Upper lobe of left lung (tissue), 6 donors: ENCODE results near the gene ZNF512B. TPM values are rescaled to one million over a fixed set of nuclear protein-coding genes. Genes with fewer than 3 reads are reported as not detected.

ENCODE experiments used
- ATAC-seq, 2 donors: fragments of 200-7000 bp; cut with Tn5 transposase; one replicate each; pipeline ENCODE4 v1.9.1; 2022; ENCODE audit warnings: mild to moderate bottlenecking in 2 of 2, moderate library complexity in 2 of 2; ENCODE audit not compliant: low FRiP score in 2 of 2
- DNase-seq, 2 donors: peaks; one replicate each; pipeline ENCODE4 v3.0.0-alpha.2; 2019 to 2020
- H3K27ac ChIP-seq, 4 donors: fragments of 200-600 bp; sonication (generic); one replicate each; pipeline ENCODE4 v1.5.1; 2016 to 2019
- H3K27me3 ChIP-seq, 4 donors: fragments of 200-600 bp; sonication (generic); one replicate each; pipeline ENCODE4 v1.5.1; 2017 to 2019
- H3K36me3 ChIP-seq, 4 donors: fragments of 200-600 bp; sonication (generic); one replicate each; pipeline ENCODE4 v1.5.1; 2016 to 2019
- H3K4me1 ChIP-seq, 4 donors: fragments of 200-600 bp; sonication (generic); one replicate each; pipeline ENCODE4 v1.5.1; 2018 to 2019
- H3K4me3 ChIP-seq, 4 donors: fragments of 200-600 bp; sonication (generic); one replicate each; pipeline ENCODE4 v1.5.1; 2017 to 2019; ENCODE audit warnings: mild to moderate bottlenecking in 2 of 4, moderate library complexity in 1 of 4
- H3K9me3 ChIP-seq, 4 donors: fragments of 200-600 bp; sonication (generic); one replicate each; pipeline ENCODE4 v1.5.1; 2018 to 2019
- CTCF ChIP-seq, 6 experiments: fragments of 450-650 bp in 4 of 6; fragments of 200-600 bp in 2 of 6; sonication (generic) in 2 of 6; IDR thresholded peaks; one replicate each; pipeline ENCODE4 v1.5.1; 2016 to 2019; ENCODE audit warnings: antibody characterized with exemption in 6 of 6
- EP300 ChIP-seq, 4 donors: sonication (generic); formaldehyde crosslinking; IDR thresholded peaks; one replicate each; pipeline ENCODE4 v1.5.1; 2017; ENCODE audit warnings: antibody characterized with exemption in 4 of 4, control low read depth in 2 of 4
- POLR2A ChIP-seq, 4 donors: fragments of 450-650 bp; IDR thresholded peaks; one replicate each; pipeline ENCODE4 v1.5.1; 2016 to 2017; ENCODE audit warnings: antibody characterized with exemption in 4 of 4, mild to moderate bottlenecking in 2 of 4
- POLR2AphosphoS5 ChIP-seq, 2 donors: sonication (generic); formaldehyde crosslinking; IDR thresholded peaks; one replicate each; pipeline ENCODE4 v1.5.1; 2017; ENCODE audit warnings: antibody characterized with exemption in 2 of 2
- WGBS, 2 donors: methylation state at CpG; one replicate each; pipeline ENCODE4 v1.1.5; 2017 to 2018; 5-methylcytosine and 5-hydroxymethylcytosine counted together
- total RNA-seq, 6 donors: library from RNA; depleted of rRNA in 4 of 6; stranded (reverse); fragments of >200 nt in 4 of 6; gene quantifications; one replicate each; pipeline versions ENCODE4 v1.1.0 to v1.2.1, GENCODE V29; 2016 to 2021
- donor health status: DM: no; HTN: no; CAD: no; lungs with moderate emphysema.
- donor health status: DM: no; HTN: yes; CAD: no; lungs with severe emphysema.

Gene ZNF512B
- total RNA-seq, 6 donors from 2014 or later = 10.8 to 22.0 (median 16.3) TPM

GRCh38 chr20:63953764-63954429, 15.8 kb downstream of the ZNF512B start:
- H3K27me3 ChIP-seq = no peaks in the 10 kb centered on the region
- ATAC-seq (no peak), DNase-seq (peak in 1 of 2 donors; percentile 56)
- peaks cover 68 to 84% (median 74%) of the 10 kb centered on the region in 4 donors for H3K4me1 ChIP-seq
- H3K36me3 ChIP-seq = peaks cover 0 to 10% (median 3%) of the 10 kb centered on the region in 4 donors
- no peak overlapping the region for H3K4me3 ChIP-seq
- TF ChIP-seq CTCF (IDR thresholded peaks at IDR 0.05) (no peak), EP300 (IDR thresholded peaks at IDR 0.05) (no peak), POLR2A (IDR thresholded peaks at IDR 0.05) (no peak), POLR2AphosphoS5 (IDR thresholded peaks at IDR 0.05) (no peak)
- 66 to 74% methylated on average over 13 of the region's 13 CpGs for WGBS, 2 donors
- H3K27ac ChIP-seq = peak overlapping the region in 2 of 4 donors; percentile 91 to 94
- H3K9me3 ChIP-seq = no peaks in the 10 kb centered on the region

GRCh38 chr20:63952769-63953168, 17.0 kb downstream of the ZNF512B start:
- H3K36me3 ChIP-seq = peaks cover 0 to 6% (median 2%) of the 10 kb centered on the region in 4 donors
- no peaks in the 10 kb centered on the region for H3K9me3 ChIP-seq
- H3K27ac ChIP-seq = peak overlapping the region in 2 of 4 donors; percentile 87 to 91
- WGBS, 2 donors = 90% methylated on average over 8 to 14 of the region's 14 CpGs
- DNase-seq (peak in 1 of 2 donors; percentile 80), ATAC-seq (no peak)
- H3K4me1 ChIP-seq = peaks cover 76 to 92% (median 80%) of the 10 kb centered on the region in 4 donors
- no peak for TF ChIP-seq EP300 (IDR thresholded peaks at IDR 0.05)
- TF ChIP-seq POLR2A (IDR thresholded peaks at IDR 0.05) = no peak
- TF ChIP-seq CTCF (IDR thresholded peaks at IDR 0.05) = no peak
- no peak for TF ChIP-seq POLR2AphosphoS5 (IDR thresholded peaks at IDR 0.05)
- no peak overlapping the region for H3K4me3 ChIP-seq
- H3K27me3 ChIP-seq = no peaks in the 10 kb centered on the region

GRCh38 chr20:63952210-63952535, 17.6 kb downstream of the ZNF512B start:
- H3K36me3 ChIP-seq = peaks cover 0 to 6% (median 2%) of the 10 kb centered on the region in 4 donors
- WGBS, 2 donors = 90% methylated on average over 2 to 13 of the region's 15 CpGs
- H3K27me3 ChIP-seq = no peaks in the 10 kb centered on the region
- H3K27ac ChIP-seq = peak overlapping the region in 3 of 4 donors; percentile 65 to 91 (median 87)
- no peaks in the 10 kb centered on the region for H3K9me3 ChIP-seq
- TF ChIP-seq EP300 (IDR thresholded peaks at IDR 0.05) (no peak), CTCF (IDR thresholded peaks at IDR 0.05) (no peak), POLR2A (IDR thresholded peaks at IDR 0.05) (no peak), POLR2AphosphoS5 (IDR thresholded peaks at IDR 0.05) (no peak)
- ATAC-seq (no peak), DNase-seq (peak in 1 of 2 donors; percentile 73)
- H3K4me3 ChIP-seq = no peak overlapping the region
- H3K4me1 ChIP-seq = peaks cover 76 to 92% (median 79%) of the 10 kb centered on the region in 4 donors

GRCh38 chr20:63951398-63952209, 18.1 kb downstream of the ZNF512B start:
- H3K4me3 ChIP-seq = no peak overlapping the region
- peak overlapping the region in 3 of 4 donors; percentile 65 to 91 (median 87) for H3K27ac ChIP-seq
- 67 to 71% methylated on average over 1 to 15 of the region's 17 CpGs for WGBS, 2 donors
- TF ChIP-seq POLR2AphosphoS5 (IDR thresholded peaks at IDR 0.05) (no peak), POLR2A (IDR thresholded peaks at IDR 0.05) (no peak), CTCF (IDR thresholded peaks at IDR 0.05) (no peak), EP300 (IDR thresholded peaks at IDR 0.05) (no peak)
- H3K27me3 ChIP-seq = no peaks in the 10 kb centered on the region
- H3K36me3 ChIP-seq = peaks cover 0 to 6% (median 2%) of the 10 kb centered on the region in 4 donors
- H3K9me3 ChIP-seq = no peaks in the 10 kb centered on the region
- peaks cover 72 to 88% (median 74%) of the 10 kb centered on the region in 4 donors for H3K4me1 ChIP-seq
- ATAC-seq = no peak
- DNase-seq = peak in 1 of 2 donors; percentile 42
